GM23248 (cell line): ENCODE results near the gene COL15A1.

ENCODE experiments used
- EZH2 ChIP-seq: fragments of 200-600 bp; sonication (generic); IDR thresholded peaks from 2 replicates; pipeline ENCODE4 v1.6.1; 2018; ENCODE audit warnings: antibody characterized with exemption, mild to moderate bottlenecking; ENCODE audit not compliant: insufficient read depth, poor library complexity, severe bottlenecking
- EZH2phosphoT487 ChIP-seq: fragments of 200-600 bp; sonication (generic); IDR thresholded peaks from 2 replicates; pipeline ENCODE4 v1.6.1; 2018; ENCODE audit warnings: antibody characterized with exemption, moderate library complexity, mild to moderate bottlenecking, low read depth; ENCODE audit not compliant: insufficient read depth

- no peak for TF ChIP-seq EZH2phosphoT487
- TF ChIP-seq EZH2, result no peak
These were observed 28.1 kb upstream of the COL15A1 start for GRCh38 chr9:98915599-98915998.
